Heart left ventricle (tissue), 13 donors: Measurements from ENCODE around the gene TACR2.

Experiments
- POLR2A ChIP-seq, 2 donors: fragments of 450-650 bp; IDR thresholded peaks; one replicate each; pipeline ENCODE4 v1.6.1; 2017; ENCODE audit warnings: antibody characterized with exemption in 2 of 2, mild to moderate bottlenecking in 2 of 2, moderate library complexity in 2 of 2
- TF ChIP-seq, protein P1 (sequence below), 12 donors: fragments of 200-600 bp; sonication (generic) in 4 of 12; IDR thresholded peaks; one replicate each; pipeline versions ENCODE4 v1.5.0 to v1.8.0; 2018 to 2022; ENCODE audit warnings: antibody characterized with exemption in 12 of 12, mild to moderate bottlenecking in 5 of 12
- donor health status: ischemic (EF 13 %, LVEDD 7.1; RV severe dilation, severe dysfunction).
- donor health status: DM: no; HTN: yes; CAD: no.
- donor health status: DM: no; HTN: no; CAD: no.
- donor health status: ischemic (EF 25% LVEDD 6.9; RV normal size, moderate dysfunction).
- donor health status: ischemic (EF 25% LVEDD 5.7; RV mildly dilated, moderate dysfunction).
- donor health status: ischemic (EF 35%, LVEDD 5.7; RV mildly dilated, moderate dysfunction).
- donor health status: nonischemic (EF 11% LVEDD 7.7; RV severe dilation, severe dysfunction).
- donor health status: DM: yes; HTN: yes; CAD: no.
- donor health status: PGD.
- donor health status: ischemic (EF 29% LVEDD 5.4; RV normal size, mild dysfunction).
- donor health status: nonischemic (EF 23%, LVEDD 6.1; RV moderate dilation, normal function).

GRCh38 chr10:69446229-69446628 is 29.5 kb upstream of the TACR2 start:
- TF ChIP-seq, protein P1, sequence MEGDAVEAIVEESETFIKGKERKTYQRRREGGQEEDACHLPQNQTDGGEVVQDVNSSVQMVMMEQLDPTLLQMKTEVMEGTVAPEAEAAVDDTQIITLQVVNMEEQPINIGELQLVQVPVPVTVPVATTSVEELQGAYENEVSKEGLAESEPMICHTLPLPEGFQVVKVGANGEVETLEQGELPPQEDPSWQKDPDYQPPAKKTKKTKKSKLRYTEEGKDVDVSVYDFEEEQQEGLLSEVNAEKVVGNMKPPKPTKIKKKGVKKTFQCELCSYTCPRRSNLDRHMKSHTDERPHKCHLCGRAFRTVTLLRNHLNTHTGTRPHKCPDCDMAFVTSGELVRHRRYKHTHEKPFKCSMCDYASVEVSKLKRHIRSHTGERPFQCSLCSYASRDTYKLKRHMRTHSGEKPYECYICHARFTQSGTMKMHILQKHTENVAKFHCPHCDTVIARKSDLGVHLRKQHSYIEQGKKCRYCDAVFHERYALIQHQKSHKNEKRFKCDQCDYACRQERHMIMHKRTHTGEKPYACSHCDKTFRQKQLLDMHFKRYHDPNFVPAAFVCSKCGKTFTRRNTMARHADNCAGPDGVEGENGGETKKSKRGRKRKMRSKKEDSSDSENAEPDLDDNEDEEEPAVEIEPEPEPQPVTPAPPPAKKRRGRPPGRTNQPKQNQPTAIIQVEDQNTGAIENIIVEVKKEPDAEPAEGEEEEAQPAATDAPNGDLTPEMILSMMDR (IDR thresholded peaks at IDR 0.05): no peak
- TF ChIP-seq POLR2A (IDR thresholded peaks at IDR 0.05): no peak
